HEK293 (cell line): ENCODE data around the gene CFAP73.

Experiments
- GLI2 ChIP-seq: fragments of 450-650 bp; formaldehyde crosslinking; IDR thresholded peaks from 2 replicates; pipeline ENCODE4; 2017; ENCODE audit warnings: missing biosample characterization, missing genetic modification characterization, low read depth, borderline replicate concordance
- GLIS1 ChIP-seq: fragments of 450-650 bp; formaldehyde crosslinking; IDR thresholded peaks from 2 replicates; pipeline ENCODE4 v1.5.1; 2016; ENCODE audit warnings: missing biosample characterization, missing genetic modification characterization
- OVOL3 ChIP-seq: fragments of 450-650 bp; formaldehyde crosslinking; IDR thresholded peaks from 2 replicates; pipeline ENCODE4 v1.5.1; 2016; ENCODE audit warnings: missing biosample characterization, missing genetic modification characterization
- YY1 ChIP-seq: fragments of 450-650 bp; formaldehyde crosslinking; IDR thresholded peaks from 2 replicates; pipeline ENCODE4 v1.5.1; 2018; ENCODE audit warnings: missing biosample characterization, missing genetic modification characterization
- ZBTB17 ChIP-seq: fragments of 450-650 bp; formaldehyde crosslinking; IDR thresholded peaks from 2 replicates; pipeline ENCODE4 v1.5.1; 2016; ENCODE audit warnings: missing biosample characterization, missing genetic modification characterization
- ZFP41 ChIP-seq: fragments of 450-650 bp; formaldehyde crosslinking; IDR thresholded peaks from 2 replicates; pipeline ENCODE4 v1.5.1; 2016; ENCODE audit warnings: missing biosample characterization, missing genetic modification characterization, borderline replicate concordance
- ZIC2 ChIP-seq: fragments of 450-650 bp; formaldehyde crosslinking; IDR thresholded peaks from 2 replicates; pipeline ENCODE4 v1.5.1; 2016; ENCODE audit warnings: missing biosample characterization, missing genetic modification characterization
- ZNF112 ChIP-seq: fragments of 450-650 bp; formaldehyde crosslinking; IDR thresholded peaks from 2 replicates; pipeline ENCODE4 v1.5.0; 2017; ENCODE audit warnings: missing biosample characterization, missing genetic modification characterization
- ZNF146 ChIP-seq: fragments of 450-650 bp; formaldehyde crosslinking; IDR thresholded peaks from 2 replicates; pipeline ENCODE4 v1.5.1; 2016; ENCODE audit warnings: missing biosample characterization, missing genetic modification characterization
- ZNF221 ChIP-seq: fragments of 450-650 bp; formaldehyde crosslinking; IDR thresholded peaks from 2 replicates; pipeline ENCODE4 v1.5.1; 2017; ENCODE audit warnings: missing biosample characterization, missing genetic modification characterization, borderline replicate concordance
- ZNF266 ChIP-seq: fragments of 450-650 bp; formaldehyde crosslinking; IDR thresholded peaks from 2 replicates; pipeline ENCODE4 v1.5.1; 2016; ENCODE audit warnings: missing biosample characterization, missing genetic modification characterization, low read depth
- ZNF274 ChIP-seq, 2 experiments: fragments of 200-500 bp in 1 of 2; fragments of 450-650 bp in 1 of 2; sonication (Bioruptor generic) in 1 of 2; formaldehyde crosslinking in 1 of 2; IDR thresholded peaks; 2 replicates each; pipeline versions ENCODE4 v1.5.1 to v1.6.1; 2014 to 2016; ENCODE audit warnings: borderline replicate concordance in 1 of 2, inconsistent platforms in 1 of 2, low read length in 1 of 2, missing biosample characterization in 1 of 2, missing genetic modification characterization in 1 of 2
- ZNF302 ChIP-seq: fragments of 450-650 bp; formaldehyde crosslinking; IDR thresholded peaks from 2 replicates; pipeline ENCODE4 v1.5.1; 2016; ENCODE audit warnings: missing biosample characterization, missing genetic modification characterization, low read depth
- ZNF585B ChIP-seq: fragments of 450-650 bp; formaldehyde crosslinking; IDR thresholded peaks from 2 replicates; pipeline ENCODE4 v1.5.1; 2016; ENCODE audit warnings: missing biosample characterization, missing genetic modification characterization
- ZNF701 ChIP-seq: fragments of 450-650 bp; formaldehyde crosslinking; IDR thresholded peaks from 2 replicates; pipeline ENCODE4 v1.5.1; 2016; ENCODE audit warnings: missing biosample characterization, missing genetic modification characterization
- ZNF768 ChIP-seq: fragments of 450-650 bp; formaldehyde crosslinking; IDR thresholded peaks from 2 replicates; pipeline ENCODE4 v1.5.1; 2018; ENCODE audit warnings: missing biosample characterization, mild to moderate bottlenecking, missing genetic modification characterization
- ZNF776 ChIP-seq: fragments of 450-650 bp; formaldehyde crosslinking; IDR thresholded peaks from 2 replicates; pipeline ENCODE4 v1.5.0; 2017; ENCODE audit warnings: missing biosample characterization, missing genetic modification characterization, borderline replicate concordance
- ZNF791 ChIP-seq: fragments of 450-650 bp; formaldehyde crosslinking; IDR thresholded peaks from 2 replicates; pipeline ENCODE4 v1.5.1; 2016; ENCODE audit warnings: missing biosample characterization, missing genetic modification characterization
- TF ChIP-seq, protein P1 (sequence below): fragments of 450-650 bp; formaldehyde crosslinking; IDR thresholded peaks from 2 replicates; pipeline ENCODE4 v1.5.1; 2017; ENCODE audit warnings: missing biosample characterization, missing genetic modification characterization
- TF ChIP-seq, protein P2 (sequence below): fragments of 450-650 bp; formaldehyde crosslinking; IDR thresholded peaks from 2 replicates; pipeline ENCODE4 v1.5.1; 2016; ENCODE audit warnings: missing biosample characterization, missing genetic modification characterization
- TF ChIP-seq, protein P3 (sequence below): fragments of 450-650 bp; formaldehyde crosslinking; IDR thresholded peaks from 2 replicates; pipeline ENCODE4 v1.5.1; 2016; ENCODE audit warnings: missing biosample characterization, missing genetic modification characterization, borderline replicate concordance
- TF ChIP-seq, protein P4 (sequence below): fragments of 450-650 bp; formaldehyde crosslinking; IDR thresholded peaks from 2 replicates; pipeline ENCODE4 v1.5.1; 2016; ENCODE audit warnings: missing biosample characterization, missing genetic modification characterization
- TF ChIP-seq, protein P5 (sequence below): fragments of 450-650 bp; formaldehyde crosslinking; conservative IDR thresholded peaks from 2 replicates; pipeline ENCODE4 v1.5.1; 2016; ENCODE audit warnings: low read depth, missing biosample characterization, missing genetic modification characterization

The CFAP73 gene

DNA sequence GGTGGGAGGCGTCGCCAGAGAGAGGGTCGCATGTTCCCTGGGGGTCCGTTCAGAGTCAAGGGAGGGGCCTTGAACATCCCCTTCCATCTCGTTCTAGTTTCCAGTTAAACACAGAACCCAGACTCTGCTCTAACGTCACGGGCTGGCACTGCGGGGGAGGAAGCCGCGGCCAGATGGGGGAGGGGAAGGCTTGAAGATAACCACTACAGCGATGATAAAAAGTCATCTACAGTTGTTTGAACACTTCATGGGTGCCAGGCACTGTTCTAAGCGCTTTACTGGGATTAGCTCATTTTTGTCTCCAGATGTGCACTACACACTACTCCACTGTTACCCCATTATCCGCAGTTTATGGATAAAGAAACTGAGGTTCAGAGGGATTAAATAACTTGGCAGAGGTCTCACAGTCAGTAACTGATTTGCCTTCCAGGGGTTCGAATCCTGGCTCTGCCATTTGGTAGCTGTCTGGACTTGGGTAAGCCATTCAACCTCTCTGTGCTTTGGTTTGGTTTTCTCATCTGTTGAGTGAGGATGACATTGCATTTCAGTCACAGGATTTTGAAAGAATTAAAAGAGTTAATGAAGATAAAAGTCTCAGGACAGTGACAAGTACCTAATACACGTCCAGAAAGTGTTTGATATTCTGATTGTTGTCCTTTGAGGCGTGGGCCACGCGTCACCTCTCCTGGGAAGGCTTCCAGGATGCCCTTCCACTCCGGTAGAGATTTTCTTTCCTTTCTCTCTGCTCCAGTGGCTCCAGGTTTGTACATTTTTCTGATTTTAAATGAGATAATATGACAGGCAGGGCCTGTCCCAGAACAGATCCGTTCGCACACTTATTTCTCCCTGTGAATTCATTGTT lies 13.2 kb upstream of the CFAP73 start (continued):
- TF ChIP-seq ZNF221 (tag by site-specific recombination): no peak
- no peak for TF ChIP-seq ZNF274 (IDR thresholded peaks at IDR 0.05; ENCODE audit: low read length)
- TF ChIP-seq ZNF274 (tag by site-specific recombination; IDR thresholded peaks at IDR 0.05; ENCODE audit: borderline replicate concordance): no peak
- peak; percentile 54 for TF ChIP-seq ZBTB17
- TF ChIP-seq OVOL3 (tag by site-specific recombination): no peak
- TF ChIP-seq, protein P1, sequence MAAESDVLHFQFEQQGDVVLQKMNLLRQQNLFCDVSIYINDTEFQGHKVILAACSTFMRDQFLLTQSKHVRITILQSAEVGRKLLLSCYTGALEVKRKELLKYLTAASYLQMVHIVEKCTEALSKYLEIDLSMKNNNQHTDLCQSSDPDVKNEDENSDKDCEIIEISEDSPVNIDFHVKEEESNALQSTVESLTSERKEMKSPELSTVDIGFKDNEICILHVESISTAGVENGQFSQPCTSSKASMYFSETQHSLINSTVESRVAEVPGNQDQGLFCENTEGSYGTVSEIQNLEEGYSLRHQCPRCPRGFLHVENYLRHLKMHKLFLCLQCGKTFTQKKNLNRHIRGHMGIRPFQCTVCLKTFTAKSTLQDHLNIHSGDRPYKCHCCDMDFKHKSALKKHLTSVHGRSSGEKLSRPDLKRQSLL (tag by site-specific recombination): no peak
- TF ChIP-seq YY1 (tag by site-specific recombination): no peak
- TF ChIP-seq GLIS1: peak; percentile 83
- TF ChIP-seq ZNF776 (tag by site-specific recombination): no peak
- no peak for TF ChIP-seq ZNF585B
- peak; percentile 38; the same call in 1 of the 2 replicates for TF ChIP-seq ZIC2 (tag by site-specific recombination)
- no peak for TF ChIP-seq GLI2 (tag by site-specific recombination)
- TF ChIP-seq ZNF768 (tag by site-specific recombination): 0 out of 2 replicates have a peak, but pooled peaks have one; percentile 10
- TF ChIP-seq ZNF302: no peak
- TF ChIP-seq ZFP41 (tag by site-specific recombination): no peak
- TF ChIP-seq, protein P2, sequence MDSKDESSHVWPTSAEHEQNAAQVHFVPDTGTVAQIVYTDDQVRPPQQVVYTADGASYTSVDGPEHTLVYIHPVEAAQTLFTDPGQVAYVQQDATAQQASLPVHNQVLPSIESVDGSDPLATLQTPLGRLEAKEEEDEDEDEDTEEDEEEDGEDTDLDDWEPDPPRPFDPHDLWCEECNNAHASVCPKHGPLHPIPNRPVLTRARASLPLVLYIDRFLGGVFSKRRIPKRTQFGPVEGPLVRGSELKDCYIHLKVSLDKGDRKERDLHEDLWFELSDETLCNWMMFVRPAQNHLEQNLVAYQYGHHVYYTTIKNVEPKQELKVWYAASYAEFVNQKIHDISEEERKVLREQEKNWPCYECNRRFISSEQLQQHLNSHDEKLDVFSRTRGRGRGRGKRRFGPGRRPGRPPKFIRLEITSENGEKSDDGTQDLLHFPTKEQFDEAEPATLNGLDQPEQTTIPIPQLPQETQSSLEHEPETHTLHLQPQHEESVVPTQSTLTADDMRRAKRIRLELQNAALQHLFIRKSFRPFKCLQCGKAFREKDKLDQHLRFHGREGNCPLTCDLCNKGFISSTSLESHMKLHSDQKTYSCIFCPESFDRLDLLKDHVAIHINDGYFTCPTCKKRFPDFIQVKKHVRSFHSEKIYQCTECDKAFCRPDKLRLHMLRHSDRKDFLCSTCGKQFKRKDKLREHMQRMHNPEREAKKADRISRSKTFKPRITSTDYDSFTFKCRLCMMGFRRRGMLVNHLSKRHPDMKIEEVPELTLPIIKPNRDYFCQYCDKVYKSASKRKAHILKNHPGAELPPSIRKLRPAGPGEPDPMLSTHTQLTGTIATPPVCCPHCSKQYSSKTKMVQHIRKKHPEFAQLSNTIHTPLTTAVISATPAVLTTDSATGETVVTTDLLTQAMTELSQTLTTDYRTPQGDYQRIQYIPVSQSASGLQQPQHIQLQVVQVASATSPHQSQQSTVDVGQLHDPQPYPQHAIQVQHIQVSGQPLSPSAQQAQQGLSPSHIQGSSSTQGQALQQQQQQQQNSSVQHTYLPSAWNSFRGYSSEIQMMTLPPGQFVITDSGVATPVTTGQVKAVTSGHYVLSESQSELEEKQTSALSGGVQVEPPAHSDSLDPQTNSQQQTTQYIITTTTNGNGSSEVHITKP (tag by site-specific recombination): no peak
- no peak for TF ChIP-seq ZNF266 (tag by site-specific recombination)
- TF ChIP-seq ZNF112 (tag by site-specific recombination): no peak
- TF ChIP-seq, protein P3, sequence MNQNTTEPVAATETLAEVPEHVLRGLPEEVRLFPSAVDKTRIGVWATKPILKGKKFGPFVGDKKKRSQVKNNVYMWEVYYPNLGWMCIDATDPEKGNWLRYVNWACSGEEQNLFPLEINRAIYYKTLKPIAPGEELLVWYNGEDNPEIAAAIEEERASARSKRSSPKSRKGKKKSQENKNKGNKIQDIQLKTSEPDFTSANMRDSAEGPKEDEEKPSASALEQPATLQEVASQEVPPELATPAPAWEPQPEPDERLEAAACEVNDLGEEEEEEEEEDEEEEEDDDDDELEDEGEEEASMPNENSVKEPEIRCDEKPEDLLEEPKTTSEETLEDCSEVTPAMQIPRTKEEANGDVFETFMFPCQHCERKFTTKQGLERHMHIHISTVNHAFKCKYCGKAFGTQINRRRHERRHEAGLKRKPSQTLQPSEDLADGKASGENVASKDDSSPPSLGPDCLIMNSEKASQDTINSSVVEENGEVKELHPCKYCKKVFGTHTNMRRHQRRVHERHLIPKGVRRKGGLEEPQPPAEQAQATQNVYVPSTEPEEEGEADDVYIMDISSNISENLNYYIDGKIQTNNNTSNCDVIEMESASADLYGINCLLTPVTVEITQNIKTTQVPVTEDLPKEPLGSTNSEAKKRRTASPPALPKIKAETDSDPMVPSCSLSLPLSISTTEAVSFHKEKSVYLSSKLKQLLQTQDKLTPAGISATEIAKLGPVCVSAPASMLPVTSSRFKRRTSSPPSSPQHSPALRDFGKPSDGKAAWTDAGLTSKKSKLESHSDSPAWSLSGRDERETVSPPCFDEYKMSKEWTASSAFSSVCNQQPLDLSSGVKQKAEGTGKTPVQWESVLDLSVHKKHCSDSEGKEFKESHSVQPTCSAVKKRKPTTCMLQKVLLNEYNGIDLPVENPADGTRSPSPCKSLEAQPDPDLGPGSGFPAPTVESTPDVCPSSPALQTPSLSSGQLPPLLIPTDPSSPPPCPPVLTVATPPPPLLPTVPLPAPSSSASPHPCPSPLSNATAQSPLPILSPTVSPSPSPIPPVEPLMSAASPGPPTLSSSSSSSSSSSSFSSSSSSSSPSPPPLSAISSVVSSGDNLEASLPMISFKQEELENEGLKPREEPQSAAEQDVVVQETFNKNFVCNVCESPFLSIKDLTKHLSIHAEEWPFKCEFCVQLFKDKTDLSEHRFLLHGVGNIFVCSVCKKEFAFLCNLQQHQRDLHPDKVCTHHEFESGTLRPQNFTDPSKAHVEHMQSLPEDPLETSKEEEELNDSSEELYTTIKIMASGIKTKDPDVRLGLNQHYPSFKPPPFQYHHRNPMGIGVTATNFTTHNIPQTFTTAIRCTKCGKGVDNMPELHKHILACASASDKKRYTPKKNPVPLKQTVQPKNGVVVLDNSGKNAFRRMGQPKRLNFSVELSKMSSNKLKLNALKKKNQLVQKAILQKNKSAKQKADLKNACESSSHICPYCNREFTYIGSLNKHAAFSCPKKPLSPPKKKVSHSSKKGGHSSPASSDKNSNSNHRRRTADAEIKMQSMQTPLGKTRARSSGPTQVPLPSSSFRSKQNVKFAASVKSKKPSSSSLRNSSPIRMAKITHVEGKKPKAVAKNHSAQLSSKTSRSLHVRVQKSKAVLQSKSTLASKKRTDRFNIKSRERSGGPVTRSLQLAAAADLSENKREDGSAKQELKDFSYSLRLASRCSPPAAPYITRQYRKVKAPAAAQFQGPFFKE: no peak
- TF ChIP-seq, protein P4, sequence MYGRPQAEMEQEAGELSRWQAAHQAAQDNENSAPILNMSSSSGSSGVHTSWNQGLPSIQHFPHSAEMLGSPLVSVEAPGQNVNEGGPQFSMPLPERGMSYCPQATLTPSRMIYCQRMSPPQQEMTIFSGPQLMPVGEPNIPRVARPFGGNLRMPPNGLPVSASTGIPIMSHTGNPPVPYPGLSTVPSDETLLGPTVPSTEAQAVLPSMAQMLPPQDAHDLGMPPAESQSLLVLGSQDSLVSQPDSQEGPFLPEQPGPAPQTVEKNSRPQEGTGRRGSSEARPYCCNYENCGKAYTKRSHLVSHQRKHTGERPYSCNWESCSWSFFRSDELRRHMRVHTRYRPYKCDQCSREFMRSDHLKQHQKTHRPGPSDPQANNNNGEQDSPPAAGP (tag by site-specific recombination): no peak
- TF ChIP-seq ZNF146 (tag by site-specific recombination): no peak
- no peak for TF ChIP-seq ZNF791 (tag by site-specific recombination)
- TF ChIP-seq, protein P5, sequence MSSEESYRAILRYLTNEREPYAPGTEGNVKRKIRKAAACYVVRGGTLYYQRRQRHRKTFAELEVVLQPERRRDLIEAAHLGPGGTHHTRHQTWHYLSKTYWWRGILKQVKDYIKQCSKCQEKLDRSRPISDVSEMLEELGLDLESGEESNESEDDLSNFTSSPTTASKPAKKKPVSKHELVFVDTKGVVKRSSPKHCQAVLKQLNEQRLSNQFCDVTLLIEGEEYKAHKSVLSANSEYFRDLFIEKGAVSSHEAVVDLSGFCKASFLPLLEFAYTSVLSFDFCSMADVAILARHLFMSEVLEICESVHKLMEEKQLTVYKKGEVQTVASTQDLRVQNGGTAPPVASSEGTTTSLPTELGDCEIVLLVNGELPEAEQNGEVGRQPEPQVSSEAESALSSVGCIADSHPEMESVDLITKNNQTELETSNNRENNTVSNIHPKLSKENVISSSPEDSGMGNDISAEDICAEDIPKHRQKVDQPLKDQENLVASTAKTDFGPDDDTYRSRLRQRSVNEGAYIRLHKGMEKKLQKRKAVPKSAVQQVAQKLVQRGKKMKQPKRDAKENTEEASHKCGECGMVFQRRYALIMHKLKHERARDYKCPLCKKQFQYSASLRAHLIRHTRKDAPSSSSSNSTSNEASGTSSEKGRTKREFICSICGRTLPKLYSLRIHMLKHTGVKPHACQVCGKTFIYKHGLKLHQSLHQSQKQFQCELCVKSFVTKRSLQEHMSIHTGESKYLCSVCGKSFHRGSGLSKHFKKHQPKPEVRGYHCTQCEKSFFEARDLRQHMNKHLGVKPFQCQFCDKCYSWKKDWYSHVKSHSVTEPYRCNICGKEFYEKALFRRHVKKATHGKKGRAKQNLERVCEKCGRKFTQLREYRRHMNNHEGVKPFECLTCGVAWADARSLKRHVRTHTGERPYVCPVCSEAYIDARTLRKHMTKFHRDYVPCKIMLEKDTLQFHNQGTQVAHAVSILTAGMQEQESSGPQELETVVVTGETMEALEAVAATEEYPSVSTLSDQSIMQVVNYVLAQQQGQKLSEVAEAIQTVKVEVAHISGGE (tag by site-specific recombination): no peak
- TF ChIP-seq ZNF701 (tag by site-specific recombination): no peak
